ENCODE results near the gene TFE3.

Gene TFE3

GRCh38 chrX:49059681-49060085 is 16.5 kb upstream of the TFE3 start:
- no peak for DNase-seq

- DNase-seq, result no peak
These were observed 16.0 kb upstream of the TFE3 start for GRCh38 chrX:49059201-49059600.

- no peak for DNase-seq
These were observed 15.6 kb upstream of the TFE3 start, which contains the start of gene CCDC120 for GRCh38 chrX:49058794-49059193. Gene CCDC120, plus strand, starts transcription at chrX:49058999. Its CDS starts 3,043 bp downstream, at chrX:49062042.

- no peak for DNase-seq
These were observed 11.1 kb upstream of the TFE3 start for GRCh38 chrX:49054073-49054762.

- peak; percentile 81 for DNase-seq
These were observed 10.3 kb upstream of the TFE3 start for GRCh38 chrX:49053223-49054072.

- DNase-seq, result no peak
These were observed 777 bp upstream of the TFE3 start for GRCh38 chrX:49043987-49044281.

- no peak for DNase-seq
These were observed 457 bp downstream of the TFE3 start for GRCh38 chrX:49042581-49043219.

- DNase-seq, result no peak
These were observed 1.2 kb downstream of the TFE3 start for GRCh38 chrX:49041744-49042580.

- no peak for DNase-seq
These were observed 2.7 kb downstream of the TFE3 start for GRCh38 chrX:49040376-49040955.

- DNase-seq, result peak; percentile 38
These were observed 3.4 kb downstream of the TFE3 start for GRCh38 chrX:49039598-49040375.

GRCh38 chrX:49037883-49038475 is 5.2 kb downstream of the TFE3 start:
- DNase-seq, result no peak

GRCh38 chrX:49030283-49030682 is 12.9 kb downstream of the TFE3 start:
- no peak for DNase-seq

- no peak for DNase-seq
These were observed 13.3 kb downstream of the TFE3 start for GRCh38 chrX:49029876-49030275.

- DNase-seq, result no peak
These were observed 23.4 kb downstream of the TFE3 start for GRCh38 chrX:49019599-49020249.

GRCh38 chrX:49019050-49019449 is 24.1 kb downstream of the TFE3 start:
- no peak for DNase-seq

- no peak for DNase-seq
These were observed 39.5 kb downstream of the TFE3 start for GRCh38 chrX:49003696-49004095.

GRCh38 chrX:49002091-49002935 is 40.8 kb downstream of the TFE3 start, which contains the start of gene GRIPAP1:
Gene GRIPAP1, minus strand, starts transcription at chrX:49002264. Its CDS starts 35 bp downstream, at chrX:49002229.
- DNase-seq, result peak; percentile 90

- DNase-seq, result peak; percentile 25
These were observed 41.6 kb downstream of the TFE3 start for GRCh38 chrX:49001521-49002090.

- DNase-seq, result no peak
These were observed 42.5 kb downstream of the TFE3 start for GRCh38 chrX:49000636-49001035.

Measured in NCI-H345 (cell line).